ENCODE measurements around the gene RABGAP1L. TPM values are rescaled to one million over a fixed set of nuclear protein-coding genes. Genes with fewer than 3 reads are reported as not detected.

Gene RABGAP1L
- total RNA-seq, 1 experiment from 2014 or later = 29.3 TPM

- Histone ChIP-seq H3K27me3 (ENCODE audit: insufficient read depth, low read length) (no peaks in the 10 kb centered on the region), H3K4me3 (replicated peaks in 1 of 2; ENCODE audit: low read depth in 1 of 2, low read length in 2 of 2) (no peak overlapping the region), H4K20me1 (ENCODE audit: insufficient read depth) (no peaks in the 10 kb centered on the region), H3K4me1 (ENCODE audit: control insufficient read depth in 1 of 2, insufficient read depth in 2 of 2, low read length in 2 of 2) (no peaks in the 10 kb centered on the region), H3K79me2 (ENCODE audit: insufficient read depth, low read length) (no peaks in the 10 kb centered on the region), H3K9me3 (ENCODE audit: control insufficient read depth in 1 of 2, insufficient read depth in 1 of 2, low read depth in 1 of 2, low read length in 2 of 2) (no peaks in the 10 kb centered on the region), H3K27ac (ENCODE audit: low read depth, low read length) (no peak overlapping the region), H2AFZ (ENCODE audit: low read depth, low read length, poor library complexity, severe bottlenecking) (no peak overlapping the region), H3K4me2 (ENCODE audit: low read length) (no peak overlapping the region), H3K36me3 (ENCODE audit: control insufficient read depth in 1 of 2, insufficient read depth in 2 of 2, low read length in 2 of 2) (no peaks in the 10 kb centered on the region), H3K9ac (ENCODE audit: low read length) (no peak overlapping the region), H3K9me2 (ENCODE audit: insufficient read depth) (no peaks in the 10 kb centered on the region)
- RAD21 ChIA-PET (ENCODE audit: low non-redundant PET in 1 of 2, low total read pairs in 2 of 2, uncharacterized antibody in 2 of 2, unreplicated experiment in 2 of 2) = no interaction called here
- TF ChIP-seq POLR2AphosphoS5 (IDR thresholded peaks at IDR 0.05; ENCODE audit: low read depth, low read length) (no peak), TCF7L2 (IDR thresholded peaks at IDR 0.05; ENCODE audit: borderline replicate concordance, extremely low read depth, insufficient read depth, insufficient read length) (no peak), ZFX (IDR thresholded peaks at IDR 0.05) (no peak), SRF (IDR thresholded peaks at IDR 0.05; ENCODE audit: low read depth) (no peak), ATF3 (IDR thresholded peaks at IDR 0.05) (no peak), RAD21 (IDR thresholded peaks at IDR 0.05; ENCODE audit: low read depth) (no peak), ELF1 (IDR thresholded peaks at IDR 0.05; ENCODE audit: borderline replicate concordance, low read depth) (no peak), EZH2 (IDR thresholded peaks at IDR 0.05) (no peak), YY1 (IDR thresholded peaks at IDR 0.05; ENCODE audit: extremely low read depth, insufficient replicate concordance, low read depth, low read length) (no peak), ZNF274 (IDR thresholded peaks at IDR 0.05; ENCODE audit: low read depth, low read length) (no peak), EGR1 (IDR thresholded peaks at IDR 0.05; ENCODE audit: low read depth) (no peak), FOSL1 (IDR thresholded peaks at IDR 0.05; ENCODE audit: low read depth) (no peak), REST (IDR thresholded peaks at IDR 0.05; ENCODE audit: low read depth) (no peak), CBX3 (IDR thresholded peaks at IDR 0.05; ENCODE audit: low read depth) (no peak), SP1 (IDR thresholded peaks at IDR 0.05; ENCODE audit: low read depth) (no peak), MAX (IDR thresholded peaks at IDR 0.05) (no peak)
- POLR2A ChIA-PET = no interaction called here
- CTCF ChIA-PET = no interaction called here
- intact Hi-C loops (cut with micrococcal nuclease) = no loop called here
- no peak for ATAC-seq
- no TSS peak for BruUV-seq (replicated peaks)
- no peak for DNase-seq (ENCODE audit: low read depth, low spot score)
These were observed 205.8 kb downstream of the RABGAP1L start for GRCh38 chr1:174364996-174365736.

Measured in HCT116 (cell line).